ENCODE measurements around the gene SNX14.

Gene SNX14

DNA sequence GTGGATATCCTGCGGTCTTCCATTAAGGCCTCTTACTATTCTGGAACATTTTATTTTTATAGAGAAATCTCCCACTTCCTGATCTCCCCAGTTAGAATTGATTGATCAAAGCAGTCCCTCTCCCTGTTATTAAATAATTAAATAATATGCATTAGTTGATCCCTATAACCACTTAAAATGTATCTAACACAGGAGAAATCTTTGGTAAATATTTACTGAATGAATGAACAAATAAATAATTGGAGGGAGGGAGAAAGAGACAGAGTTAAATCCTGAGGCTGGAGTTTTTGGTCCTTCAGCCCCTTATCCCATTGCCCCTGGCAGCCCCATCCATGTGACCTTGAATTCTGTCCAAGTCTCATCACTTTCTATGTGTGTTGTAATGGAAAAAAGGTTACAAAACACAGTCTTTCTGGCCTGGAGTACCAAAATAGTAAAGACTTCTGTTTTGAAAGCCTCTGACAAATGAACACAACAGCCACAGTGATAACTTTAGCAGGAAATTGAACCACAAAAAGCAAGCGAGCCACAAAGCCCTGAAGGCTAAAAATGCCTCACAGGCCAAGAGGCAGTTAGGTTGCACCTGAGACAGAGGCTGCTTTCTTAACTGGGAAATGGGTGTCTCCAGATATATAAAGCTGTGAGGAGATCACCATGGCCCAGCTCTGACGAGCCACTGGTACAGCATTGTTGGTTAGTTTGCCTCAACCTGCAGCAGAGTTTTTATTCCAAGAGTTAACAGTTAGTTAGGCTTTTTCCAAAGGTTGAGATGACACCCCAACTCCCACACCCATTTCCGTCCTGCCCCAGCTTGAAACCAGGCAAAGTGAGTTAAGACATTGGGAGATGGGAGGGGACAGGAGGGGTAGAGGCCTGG lies 132.5 kb downstream of the SNX14 start:
- peak; percentile 46 for DNase-seq

GRCh38 chr6:85460154-85460920 lies 133.3 kb downstream of the SNX14 start:
- no peak for DNase-seq

DNA sequence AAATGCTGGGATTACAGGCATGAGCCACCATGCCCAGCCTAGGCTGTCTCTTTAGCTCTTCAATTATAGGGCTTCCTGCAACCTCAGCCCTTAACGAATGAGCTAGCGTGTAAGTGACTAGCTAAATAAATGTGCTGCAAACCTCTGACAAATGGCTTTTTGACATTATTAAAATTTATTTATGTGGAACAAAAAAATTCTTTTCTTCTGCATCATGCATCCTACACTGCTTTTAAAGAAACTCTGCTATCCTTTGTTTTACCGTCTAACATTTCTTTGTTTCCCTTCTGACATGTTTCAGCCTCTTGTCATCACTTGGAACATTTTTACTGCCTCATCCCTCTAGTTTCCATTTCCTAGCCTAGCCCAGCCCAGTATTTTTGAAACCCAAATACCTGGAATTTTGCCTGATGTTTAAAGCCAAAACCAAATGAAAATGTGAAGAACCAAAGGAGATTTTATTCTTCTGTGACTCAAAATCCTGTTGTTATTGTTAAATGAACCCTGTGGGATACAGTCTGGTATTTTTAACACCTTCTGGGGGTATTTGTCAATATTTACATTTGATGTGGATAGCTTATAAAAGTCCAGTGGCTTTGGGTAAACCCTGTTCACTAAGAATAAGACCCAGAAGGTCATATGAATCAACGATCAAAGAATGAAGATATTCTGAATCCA lies 134.3 kb downstream of the SNX14 start:
- DNase-seq = no peak

- no peak for DNase-seq
These were observed 134.9 kb downstream of the SNX14 start for GRCh38 chr6:85458782-85459181.

- DNase-seq = no peak
These were observed 135.5 kb downstream of the SNX14 start for GRCh38 chr6:85458184-85458583.

- no peak for DNase-seq
These were observed 136.9 kb downstream of the SNX14 start for GRCh38 chr6:85456782-85457181.
